ENCODE measurements around the gene FOXF1. TPM values are rescaled to one million over a fixed set of nuclear protein-coding genes. Genes with fewer than 3 reads are reported as not detected.

Gene FOXF1
- total and polyA plus RNA-seq, 9 of the 15 experiments (the other 6 are each of a cell fraction or from before 2014, with no cell fraction given) = 0.04 TPM; not detected in 8

DNA sequence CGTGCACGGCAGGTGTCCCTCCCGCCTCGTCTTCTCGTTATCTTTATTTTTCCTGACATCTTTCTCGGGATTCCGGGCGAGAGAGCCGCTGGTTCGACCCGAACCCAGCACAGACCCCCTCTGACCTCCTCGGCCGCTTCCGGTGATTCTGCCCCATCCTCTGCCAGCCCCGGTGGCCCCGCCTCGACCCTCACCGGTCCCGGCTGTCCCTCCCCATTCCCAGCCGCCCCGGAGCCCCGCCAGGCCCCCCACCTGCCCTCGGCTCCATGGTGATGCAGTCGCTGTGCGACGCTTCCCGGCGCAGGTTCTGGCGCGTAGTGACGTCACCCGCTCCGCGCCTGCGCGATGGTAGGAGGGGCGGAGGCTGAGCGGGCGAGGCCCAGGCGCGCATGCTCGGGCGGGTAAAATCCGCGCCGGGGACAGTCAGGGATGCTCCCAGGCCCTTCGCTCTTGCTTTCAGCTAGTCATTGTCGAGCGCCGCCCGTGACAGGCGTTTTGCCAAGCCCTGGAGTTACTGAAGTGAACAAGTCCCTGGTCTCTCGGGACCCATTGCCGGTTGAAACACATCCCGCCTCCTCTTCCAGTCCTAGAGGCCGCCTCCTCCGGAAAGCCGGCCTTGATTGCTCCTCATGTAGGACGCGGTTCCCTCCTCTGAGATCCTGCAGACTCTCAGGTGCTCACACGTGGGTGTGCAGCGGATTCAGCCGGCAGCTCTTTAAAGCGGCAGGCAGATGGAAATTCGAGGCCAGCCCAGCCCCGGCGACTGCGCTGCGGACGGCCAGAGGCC lies 44.8 kb downstream of the FOXF1 start, which contains the start of gene MTHFSD (continued):
- TF ChIP-seq, protein P1, sequence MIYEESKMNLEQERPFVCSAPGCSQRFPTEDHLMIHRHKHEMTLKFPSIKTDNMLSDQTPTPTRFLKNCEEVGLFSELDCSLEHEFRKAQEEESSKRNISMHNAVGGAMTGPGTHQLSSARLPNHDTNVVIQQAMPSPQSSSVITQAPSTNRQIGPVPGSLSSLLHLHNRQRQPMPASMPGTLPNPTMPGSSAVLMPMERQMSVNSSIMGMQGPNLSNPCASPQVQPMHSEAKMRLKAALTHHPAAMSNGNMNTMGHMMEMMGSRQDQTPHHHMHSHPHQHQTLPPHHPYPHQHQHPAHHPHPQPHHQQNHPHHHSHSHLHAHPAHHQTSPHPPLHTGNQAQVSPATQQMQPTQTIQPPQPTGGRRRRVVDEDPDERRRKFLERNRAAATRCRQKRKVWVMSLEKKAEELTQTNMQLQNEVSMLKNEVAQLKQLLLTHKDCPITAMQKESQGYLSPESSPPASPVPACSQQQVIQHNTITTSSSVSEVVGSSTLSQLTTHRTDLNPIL (CRISPR knock-in tag; IDR thresholded peaks at IDR 0.05) = no peak
- TF ChIP-seq ZNF785 (CRISPR knock-in tag; IDR thresholded peaks at IDR 0.05) (no peak), ZNF445 (CRISPR knock-in tag; IDR thresholded peaks at IDR 0.05; ENCODE audit: low read depth) (no peak), POLR2B (IDR thresholded peaks at IDR 0.05; ENCODE audit: low read depth, partially characterized antibody) (peak; percentile 77), ETV6 (IDR thresholded peaks at IDR 0.05; ENCODE audit: borderline replicate concordance in 1 of 2, low read depth in 2 of 2, low read length in 1 of 2) (no peak), ETV6 (CRISPR knock-in tag; IDR thresholded peaks at IDR 0.05; ENCODE audit: borderline replicate concordance) (no peak), ZNF583 (CRISPR knock-in tag; IDR thresholded peaks at IDR 0.05) (no peak), MEIS2 (IDR thresholded peaks at IDR 0.05; ENCODE audit: partially characterized antibody) (peak; percentile 94), PML (IDR thresholded peaks at IDR 0.05; ENCODE audit: low read length) (peak; percentile 51; the same call in 1 of the 2 replicates), RBM15 (IDR thresholded peaks at IDR 0.05; ENCODE audit: insufficient read depth, low read length) (no peak), ZNF79 (CRISPR knock-in tag; IDR thresholded peaks at IDR 0.05; ENCODE audit: low read depth) (no peak), MECOM (CRISPR knock-in tag; IDR thresholded peaks at IDR 0.05) (0 out of 2 replicates have a peak, but pooled peaks have one; percentile 14)
- TF ChIP-seq, protein P2, sequence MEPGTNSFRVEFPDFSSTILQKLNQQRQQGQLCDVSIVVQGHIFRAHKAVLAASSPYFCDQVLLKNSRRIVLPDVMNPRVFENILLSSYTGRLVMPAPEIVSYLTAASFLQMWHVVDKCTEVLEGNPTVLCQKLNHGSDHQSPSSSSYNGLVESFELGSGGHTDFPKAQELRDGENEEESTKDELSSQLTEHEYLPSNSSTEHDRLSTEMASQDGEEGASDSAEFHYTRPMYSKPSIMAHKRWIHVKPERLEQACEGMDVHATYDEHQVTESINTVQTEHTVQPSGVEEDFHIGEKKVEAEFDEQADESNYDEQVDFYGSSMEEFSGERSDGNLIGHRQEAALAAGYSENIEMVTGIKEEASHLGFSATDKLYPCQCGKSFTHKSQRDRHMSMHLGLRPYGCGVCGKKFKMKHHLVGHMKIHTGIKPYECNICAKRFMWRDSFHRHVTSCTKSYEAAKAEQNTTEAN (CRISPR knock-in tag; IDR thresholded peaks at IDR 0.05) = no peak
- TF ChIP-seq, protein P3, sequence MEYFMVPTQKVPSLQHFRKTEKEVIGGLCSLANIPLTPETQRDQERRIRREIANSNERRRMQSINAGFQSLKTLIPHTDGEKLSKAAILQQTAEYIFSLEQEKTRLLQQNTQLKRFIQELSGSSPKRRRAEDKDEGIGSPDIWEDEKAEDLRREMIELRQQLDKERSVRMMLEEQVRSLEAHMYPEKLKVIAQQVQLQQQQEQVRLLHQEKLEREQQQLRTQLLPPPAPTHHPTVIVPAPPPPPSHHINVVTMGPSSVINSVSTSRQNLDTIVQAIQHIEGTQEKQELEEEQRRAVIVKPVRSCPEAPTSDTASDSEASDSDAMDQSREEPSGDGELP (CRISPR knock-in tag; IDR thresholded peaks at IDR 0.05; ENCODE audit: borderline replicate concordance) = peak; percentile 54; the same call in 1 of the 2 replicates
- TF ChIP-seq, protein P4, sequence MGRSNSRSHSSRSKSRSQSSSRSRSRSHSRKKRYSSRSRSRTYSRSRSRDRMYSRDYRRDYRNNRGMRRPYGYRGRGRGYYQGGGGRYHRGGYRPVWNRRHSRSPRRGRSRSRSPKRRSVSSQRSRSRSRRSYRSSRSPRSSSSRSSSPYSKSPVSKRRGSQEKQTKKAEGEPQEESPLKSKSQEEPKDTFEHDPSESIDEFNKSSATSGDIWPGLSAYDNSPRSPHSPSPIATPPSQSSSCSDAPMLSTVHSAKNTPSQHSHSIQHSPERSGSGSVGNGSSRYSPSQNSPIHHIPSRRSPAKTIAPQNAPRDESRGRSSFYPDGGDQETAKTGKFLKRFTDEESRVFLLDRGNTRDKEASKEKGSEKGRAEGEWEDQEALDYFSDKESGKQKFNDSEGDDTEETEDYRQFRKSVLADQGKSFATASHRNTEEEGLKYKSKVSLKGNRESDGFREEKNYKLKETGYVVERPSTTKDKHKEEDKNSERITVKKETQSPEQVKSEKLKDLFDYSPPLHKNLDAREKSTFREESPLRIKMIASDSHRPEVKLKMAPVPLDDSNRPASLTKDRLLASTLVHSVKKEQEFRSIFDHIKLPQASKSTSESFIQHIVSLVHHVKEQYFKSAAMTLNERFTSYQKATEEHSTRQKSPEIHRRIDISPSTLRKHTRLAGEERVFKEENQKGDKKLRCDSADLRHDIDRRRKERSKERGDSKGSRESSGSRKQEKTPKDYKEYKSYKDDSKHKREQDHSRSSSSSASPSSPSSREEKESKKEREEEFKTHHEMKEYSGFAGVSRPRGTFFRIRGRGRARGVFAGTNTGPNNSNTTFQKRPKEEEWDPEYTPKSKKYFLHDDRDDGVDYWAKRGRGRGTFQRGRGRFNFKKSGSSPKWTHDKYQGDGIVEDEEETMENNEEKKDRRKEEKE (IDR thresholded peaks at IDR 0.05; ENCODE audit: borderline replicate concordance in 1 of 2, control insufficient read depth in 1 of 2, low read depth in 2 of 2, low read length in 1 of 2) = no peak
- TF ChIP-seq, protein P5, sequence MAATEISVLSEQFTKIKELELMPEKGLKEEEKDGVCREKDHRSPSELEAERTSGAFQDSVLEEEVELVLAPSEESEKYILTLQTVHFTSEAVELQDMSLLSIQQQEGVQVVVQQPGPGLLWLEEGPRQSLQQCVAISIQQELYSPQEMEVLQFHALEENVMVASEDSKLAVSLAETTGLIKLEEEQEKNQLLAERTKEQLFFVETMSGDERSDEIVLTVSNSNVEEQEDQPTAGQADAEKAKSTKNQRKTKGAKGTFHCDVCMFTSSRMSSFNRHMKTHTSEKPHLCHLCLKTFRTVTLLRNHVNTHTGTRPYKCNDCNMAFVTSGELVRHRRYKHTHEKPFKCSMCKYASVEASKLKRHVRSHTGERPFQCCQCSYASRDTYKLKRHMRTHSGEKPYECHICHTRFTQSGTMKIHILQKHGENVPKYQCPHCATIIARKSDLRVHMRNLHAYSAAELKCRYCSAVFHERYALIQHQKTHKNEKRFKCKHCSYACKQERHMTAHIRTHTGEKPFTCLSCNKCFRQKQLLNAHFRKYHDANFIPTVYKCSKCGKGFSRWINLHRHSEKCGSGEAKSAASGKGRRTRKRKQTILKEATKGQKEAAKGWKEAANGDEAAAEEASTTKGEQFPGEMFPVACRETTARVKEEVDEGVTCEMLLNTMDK (IDR thresholded peaks at IDR 0.05; ENCODE audit: borderline replicate concordance, insufficient read depth, low read depth, low read length, poor library complexity, severe bottlenecking) = no peak

All from K562 (cell line).